GM18858 (cell line): Measurements from ENCODE around the gene RELA.
"Not testable (repeated sequence)": the region's sequence is repeated elsewhere in the genome, so short reads cannot be mapped to it uniquely, and the experiment has no call there.

Experiments used
- ATAC-seq: cut with Tn5 transposase; IDR thresholded peaks from one replicate; pipeline ENCODE4 v1.9.1; 2021; ENCODE audit not compliant: unreplicated experiment

RELA gene

DNA sequence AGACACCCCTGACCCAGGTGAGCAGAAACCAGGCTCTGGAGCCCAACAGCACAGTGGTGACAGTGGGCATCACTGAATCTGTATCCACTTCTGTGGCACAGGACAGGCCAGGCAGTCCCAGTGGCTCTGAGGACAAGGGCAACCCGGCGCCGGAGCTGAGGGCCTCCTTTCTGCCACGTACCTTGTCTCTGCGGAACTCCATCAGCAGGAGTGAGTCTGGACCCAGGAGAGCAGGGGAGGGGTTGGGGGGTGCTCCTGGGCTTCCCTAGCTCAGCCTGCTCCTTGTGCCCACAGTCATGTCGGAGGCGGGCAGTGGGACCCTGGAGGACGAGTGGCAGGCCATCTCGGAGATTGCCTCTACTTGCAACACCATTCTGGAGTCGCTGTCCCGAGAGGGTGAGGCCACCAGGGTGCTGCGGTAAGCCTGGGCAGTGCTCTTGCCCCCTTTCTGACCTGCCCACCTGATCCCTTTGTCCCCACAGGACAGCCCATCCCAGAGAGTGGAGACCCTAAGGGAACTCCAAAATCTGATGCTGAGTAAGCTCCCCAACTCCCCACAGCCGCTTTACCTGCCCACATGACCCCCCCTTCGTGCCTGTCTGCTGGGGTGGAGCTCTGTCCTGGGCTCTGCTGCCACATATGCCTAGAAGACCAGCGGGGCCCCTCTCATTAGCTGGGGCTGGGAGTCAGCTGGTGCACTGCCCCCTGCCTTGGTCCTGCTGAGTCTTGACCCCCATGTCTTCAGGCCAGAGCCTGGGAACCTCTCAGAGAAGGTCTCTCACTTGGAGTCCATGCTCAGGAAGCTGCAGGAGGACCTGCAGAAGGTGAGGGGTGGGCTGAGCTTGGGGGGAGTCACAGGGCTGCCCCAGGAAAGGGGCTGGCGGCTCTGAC is 12.8 kb downstream of the RELA start:
- no peak for ATAC-seq

DNA sequence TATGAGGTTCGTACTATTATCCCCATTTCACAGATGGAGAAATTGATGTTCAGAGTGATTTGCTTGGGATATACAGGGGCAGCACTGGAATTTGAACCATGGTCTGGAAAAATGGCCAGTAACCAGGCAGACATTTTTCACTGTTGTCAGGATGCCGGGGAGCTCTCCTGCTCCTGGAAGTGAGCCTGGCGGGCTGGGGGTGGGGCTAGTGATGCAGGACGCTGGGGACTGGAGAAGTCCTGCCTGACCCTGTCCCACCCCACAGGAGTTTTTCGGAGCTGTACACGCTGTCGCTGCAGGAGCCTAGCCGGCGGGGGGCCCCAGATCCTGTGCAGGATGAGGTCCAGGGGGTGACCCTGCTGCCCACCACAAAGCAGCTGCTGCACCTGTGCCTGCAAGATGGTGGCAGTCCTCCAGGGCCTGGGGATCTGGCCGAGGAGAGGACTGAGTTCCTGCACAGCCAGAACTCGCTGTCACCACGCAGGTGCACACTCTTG is 13.7 kb downstream of the RELA start:
- ATAC-seq: no peak

DNA sequence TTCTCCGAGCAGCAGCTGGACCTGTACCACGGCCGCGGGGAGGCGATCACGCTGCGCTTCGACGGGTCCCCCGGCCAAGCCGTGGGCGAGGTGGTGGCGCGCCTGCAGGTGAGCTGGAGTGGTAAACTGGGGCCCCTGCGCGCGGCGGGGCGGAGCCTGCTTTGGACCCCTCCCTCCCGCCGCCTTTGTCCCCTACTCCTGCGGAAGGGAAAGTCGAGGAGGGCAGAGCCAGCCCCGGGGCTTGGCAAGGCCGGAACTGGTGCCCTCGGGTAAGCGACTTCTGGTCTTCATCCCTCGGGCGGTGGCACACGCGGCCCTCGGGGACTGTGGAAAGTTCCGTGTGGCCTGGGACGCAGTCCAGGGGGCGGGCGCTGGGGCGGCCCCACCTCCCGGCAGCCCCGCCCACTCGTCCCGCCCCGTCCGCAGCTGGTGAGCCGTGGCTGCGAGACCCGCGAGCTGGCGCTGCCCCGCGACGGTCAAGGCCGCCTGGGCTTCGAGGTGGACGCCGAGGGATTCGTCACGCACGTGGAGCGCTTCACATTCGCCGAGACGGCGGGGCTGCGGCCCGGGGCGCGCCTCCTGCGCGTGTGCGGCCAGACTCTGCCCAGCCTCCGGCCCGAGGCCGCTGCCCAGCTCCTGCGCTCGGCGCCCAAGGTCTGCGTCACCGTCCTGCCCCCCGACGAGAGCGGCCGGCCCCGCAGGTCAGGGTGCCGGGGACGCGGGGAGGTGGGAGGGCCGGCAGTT is 15.6 kb downstream of the RELA start:
- no peak for ATAC-seq

DNA sequence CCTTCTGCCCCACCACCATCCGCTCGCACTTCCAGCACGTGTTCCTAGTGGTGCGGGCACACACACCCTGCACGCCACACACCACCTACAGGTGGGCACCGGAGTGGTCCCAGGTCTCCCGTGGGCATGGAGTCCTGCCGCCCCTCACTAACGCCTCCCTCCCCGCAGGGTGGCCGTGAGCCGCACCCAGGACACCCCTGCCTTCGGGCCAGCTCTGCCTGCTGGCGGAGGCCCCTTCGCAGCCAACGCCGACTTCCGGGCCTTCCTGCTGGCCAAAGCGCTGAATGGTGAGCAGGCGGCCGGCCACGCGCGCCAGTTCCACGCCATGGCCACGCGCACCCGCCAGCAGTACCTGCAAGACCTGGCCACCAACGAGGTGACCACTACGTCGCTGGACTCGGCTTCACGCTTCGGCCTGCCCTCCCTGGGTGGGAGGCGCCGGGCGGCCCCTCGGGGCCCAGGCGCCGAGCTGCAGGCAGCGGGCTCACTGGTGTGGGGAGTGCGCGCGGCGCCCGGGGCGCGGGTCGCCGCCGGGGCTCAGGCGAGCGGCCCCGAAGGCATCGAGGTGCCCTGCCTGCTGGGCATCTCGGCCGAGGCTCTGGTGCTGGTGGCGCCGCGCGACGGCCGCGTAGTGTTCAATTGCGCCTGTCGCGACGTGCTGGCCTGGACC is 16.3 kb downstream of the RELA start:
- no peak for ATAC-seq

DNA sequence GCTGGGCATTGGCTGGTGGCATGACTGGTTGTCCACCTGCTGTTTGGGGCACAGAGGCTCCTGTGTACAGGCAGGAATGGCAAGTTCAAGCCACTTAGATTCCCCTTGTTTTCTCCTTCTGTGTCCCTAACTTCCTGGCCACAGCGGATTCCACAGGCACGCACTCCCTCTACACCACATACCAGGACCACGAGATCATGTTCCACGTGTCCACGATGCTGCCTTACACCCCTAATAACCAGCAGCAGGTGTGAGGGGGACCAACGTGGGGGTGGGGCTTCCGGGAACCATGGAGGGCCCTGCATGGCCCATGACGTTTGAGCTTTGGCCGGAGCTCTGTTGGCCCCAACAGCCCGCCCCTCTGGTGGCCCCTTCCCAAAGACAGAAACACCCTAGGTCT is 17.0 kb downstream of the RELA start:
- ATAC-seq: no peak

DNA sequence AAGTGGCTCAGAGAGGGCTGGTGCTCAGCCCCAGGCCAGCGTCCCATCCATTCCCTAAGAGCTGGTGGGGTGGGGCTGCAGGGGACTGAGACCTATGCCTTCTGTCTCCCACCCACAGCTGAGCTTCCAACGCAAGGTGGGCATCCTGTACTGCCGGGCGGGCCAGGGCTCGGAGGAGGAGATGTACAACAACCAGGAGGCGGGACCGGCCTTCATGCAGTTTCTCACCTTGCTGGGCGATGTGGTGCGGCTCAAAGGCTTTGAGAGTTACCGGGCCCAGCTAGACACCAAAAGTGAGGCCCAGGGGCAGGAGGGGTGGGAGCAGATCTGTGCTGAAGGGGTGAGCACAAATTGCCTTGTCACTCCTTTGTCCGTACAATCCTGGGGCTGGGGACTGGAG is 17.9 kb downstream of the RELA start:
- ATAC-seq: no peak

DNA sequence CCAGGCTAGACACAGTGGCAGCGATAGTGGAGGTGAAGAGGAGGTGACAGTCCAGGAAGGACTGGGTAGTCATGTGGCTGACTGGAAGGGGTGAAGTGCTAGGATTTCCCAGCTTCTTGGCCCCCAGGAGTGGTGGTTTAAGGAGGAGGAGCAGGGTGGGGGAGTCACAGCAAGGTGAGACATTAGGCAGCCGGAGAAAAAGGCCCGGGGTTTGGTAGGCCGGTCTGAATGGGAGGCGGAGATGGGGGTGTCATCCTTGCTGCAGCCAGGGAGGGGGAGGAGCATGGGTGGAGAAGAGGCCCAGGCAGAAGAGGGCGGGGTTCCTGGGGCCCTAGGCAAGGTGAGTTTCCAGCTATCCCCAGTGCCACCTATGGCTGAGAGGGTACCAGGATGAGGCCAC is 18.7 kb downstream of the RELA start:
- no peak for ATAC-seq

DNA sequence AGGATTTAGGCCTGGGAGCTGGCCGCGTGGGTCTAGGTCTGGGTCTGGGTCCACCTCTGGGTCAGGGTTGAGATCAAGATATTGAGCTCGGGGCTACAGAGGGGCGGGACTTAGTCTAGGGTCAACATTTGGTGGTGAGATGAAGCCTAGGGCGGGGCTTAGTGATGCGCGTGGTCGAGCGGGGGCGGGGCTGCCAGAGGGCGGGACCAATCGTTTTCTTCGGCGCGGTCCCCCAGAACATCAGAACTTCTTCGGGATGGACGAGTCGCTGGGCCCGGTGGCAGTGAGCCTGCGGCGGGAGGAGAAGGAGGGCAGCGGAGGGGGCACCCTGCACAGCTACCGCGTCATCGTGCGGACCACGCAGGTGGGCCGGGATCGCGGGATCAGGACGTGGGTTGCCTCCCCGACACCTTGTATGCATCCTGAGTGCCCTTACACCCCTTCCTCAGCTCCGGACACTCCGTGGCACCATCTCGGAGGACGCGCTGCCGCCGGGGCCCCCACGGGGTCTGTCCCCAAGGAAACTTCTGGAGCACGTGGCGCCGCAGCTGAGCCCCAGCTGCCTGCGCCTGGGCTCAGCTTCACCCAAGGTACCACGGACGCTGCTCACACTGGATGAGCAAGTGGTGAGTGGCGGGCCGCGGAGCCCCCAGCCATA is 20.6 kb downstream of the RELA start:
- no peak for ATAC-seq

DNA sequence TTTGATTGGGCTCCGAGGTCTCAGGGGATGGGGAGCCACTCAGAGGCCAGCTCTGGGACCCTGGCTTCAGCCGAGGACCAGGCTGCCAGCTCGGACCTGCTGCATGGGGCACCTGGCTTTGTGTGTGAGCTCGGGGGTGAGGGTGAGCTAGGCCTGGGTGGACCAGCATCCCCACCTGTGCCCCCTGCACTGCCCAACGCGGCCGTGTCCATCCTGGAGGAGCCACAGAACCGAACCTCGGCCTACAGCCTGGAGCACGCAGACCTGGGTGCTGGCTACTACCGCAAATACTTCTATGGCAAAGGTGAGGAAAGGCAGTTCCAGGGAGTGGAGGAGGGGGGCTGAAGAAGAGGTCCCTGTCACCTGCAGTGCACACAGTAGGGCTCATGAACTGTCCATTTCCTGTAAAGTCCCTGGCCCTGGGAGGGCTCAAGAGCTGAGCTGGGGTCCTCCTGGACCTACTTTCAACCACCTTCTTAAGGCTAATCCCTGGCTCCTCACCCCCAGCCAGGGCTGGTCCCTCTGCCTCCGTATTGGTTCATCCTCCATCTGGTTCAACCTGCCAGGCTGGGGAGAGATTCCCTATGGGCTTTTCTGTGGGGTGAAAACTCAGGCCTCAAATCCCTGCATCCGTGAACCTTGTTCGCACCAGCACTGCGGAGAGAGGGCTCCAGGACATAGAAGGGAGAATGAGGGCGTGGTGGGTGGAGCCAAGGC is 21.3 kb downstream of the RELA start:
- ATAC-seq: no peak

DNA sequence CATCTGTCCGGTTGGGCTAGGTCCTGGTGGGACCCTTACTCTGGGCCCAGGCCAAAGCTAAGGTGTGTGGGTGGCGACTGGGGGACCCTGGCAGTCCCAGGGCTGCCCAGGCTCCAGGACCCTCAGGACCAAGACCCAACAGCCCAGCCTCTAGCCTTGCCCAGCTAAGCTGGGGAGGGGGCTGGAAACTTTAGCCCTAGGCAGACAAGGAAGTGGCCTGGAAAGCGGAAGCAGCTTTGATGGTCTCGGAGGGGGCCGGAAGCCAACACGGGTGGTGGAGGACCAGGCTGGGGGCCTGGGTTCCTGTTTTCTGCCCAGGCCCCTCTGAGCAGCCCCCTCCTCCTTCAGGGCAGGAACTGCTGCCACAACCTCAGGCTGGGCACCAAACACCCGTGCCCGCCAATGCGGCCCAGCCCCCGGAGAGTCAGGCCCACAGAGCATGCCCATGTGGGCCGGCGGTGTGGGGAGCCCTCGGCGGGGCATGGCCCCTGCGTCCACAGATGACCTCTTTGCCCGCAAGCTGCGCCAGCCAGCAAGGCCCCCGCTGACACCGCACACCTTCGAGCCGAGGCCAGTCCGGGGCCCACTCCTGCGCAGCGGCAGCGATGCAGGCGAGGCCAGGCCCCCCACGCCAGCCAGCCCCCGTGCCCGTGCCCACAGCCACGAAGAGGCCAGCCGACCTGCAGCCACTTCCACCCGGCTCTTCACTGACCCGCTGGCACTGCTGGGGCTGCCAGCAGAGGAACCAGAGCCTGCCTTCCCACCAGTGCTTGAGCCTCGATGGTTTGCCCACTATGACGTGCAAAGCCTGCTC is 22.0 kb downstream of the RELA start:
- ATAC-seq: no peak

DNA sequence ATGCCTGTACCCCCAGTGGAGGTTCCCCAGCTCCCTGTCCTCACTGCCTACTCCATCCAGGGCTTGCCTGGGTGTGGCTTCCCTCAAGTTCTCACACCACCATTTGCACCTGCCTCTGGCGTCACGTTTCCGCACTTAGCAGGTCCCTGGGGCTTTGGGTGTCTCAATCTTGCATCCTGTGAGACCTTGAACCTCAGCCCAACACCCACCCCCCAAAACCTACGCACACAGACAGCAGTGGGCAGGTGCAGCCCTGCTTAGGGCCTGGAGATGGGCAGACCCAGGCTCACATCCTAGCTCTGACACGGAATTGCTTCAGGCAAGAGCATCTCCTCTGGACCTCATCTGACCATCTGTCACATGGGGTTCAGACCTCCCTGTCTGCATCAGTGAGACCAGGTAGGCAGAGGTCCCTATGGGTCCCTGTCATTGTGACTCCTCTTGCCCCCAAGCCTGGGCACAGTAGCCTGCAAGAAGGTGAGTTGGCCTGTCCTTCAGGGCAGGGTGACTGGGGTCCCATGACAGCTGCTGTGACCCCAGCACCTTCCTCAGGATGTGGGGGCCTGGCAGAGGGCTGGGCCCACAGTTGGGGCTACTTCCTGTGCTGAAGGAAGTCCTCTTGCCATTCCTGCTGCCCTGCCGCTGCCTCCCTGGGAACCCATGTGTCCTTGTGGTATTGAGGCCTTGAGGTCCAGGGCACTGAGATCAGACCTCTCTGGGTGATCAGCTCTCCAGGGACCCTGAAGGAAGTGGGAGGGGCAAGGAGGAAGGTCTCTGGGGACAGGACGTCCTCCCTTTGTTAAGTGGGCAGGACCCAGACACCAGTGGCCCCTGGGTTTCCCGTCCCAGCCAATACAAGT is 22.9 kb downstream of the RELA start:
- ATAC-seq: no peak

DNA sequence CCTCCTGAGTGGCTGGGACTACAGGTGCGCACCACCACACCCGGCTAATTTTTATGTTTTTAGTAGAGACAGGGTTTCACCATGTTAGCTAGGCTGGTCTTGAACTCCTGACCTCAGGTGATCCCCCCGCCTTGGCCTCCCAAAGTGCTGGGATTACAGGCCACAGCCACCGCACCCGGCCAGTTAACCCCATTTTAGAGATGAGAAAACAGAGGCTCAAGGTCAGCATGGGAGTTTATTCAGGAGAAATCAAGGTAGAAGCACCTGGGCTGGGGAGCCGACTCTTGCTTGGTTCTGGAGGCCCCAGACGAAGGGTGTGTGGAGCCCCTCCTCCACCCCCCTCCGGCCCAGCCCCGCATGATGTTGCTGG is 23.5 kb downstream of the RELA start:
- ATAC-seq: not testable (repeated sequence)

DNA sequence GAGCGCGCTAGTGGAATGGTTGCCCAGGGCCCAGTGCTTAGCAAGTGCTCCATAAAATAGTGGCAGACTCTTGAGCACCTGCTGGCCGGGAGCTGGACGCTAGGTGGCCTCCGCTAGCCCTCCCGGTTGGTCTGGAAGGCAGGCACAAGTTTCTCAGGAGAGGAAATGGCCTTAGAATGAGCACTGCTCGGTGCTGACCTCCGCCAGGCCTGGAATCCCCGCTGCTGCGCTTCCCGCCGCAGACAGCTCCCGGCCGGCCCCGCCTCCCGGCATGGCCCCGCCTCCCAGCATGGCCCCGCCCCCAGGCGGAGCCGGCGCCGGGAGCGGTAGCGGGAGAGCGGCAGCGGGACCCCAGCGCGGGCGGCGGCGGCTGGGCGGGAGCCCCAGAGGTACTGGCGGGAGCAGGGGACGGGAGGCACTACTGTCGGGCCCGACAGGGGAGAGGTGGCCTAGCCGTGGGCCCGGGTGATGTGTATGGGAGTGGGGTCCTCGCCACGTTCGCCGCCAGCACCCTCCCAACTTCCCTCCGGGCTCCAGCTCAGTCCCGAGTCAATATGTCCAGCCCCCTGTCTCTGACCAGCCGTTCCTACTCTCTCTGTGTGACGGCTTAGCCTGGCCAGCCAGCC is 24.8 kb downstream of the RELA start, which contains the start of gene SIPA1:
Gene SIPA1 (plus strand): TSS at position 308 of the 626 bp plus-strand sequence. CDS start 2,821 bp downstream, outside the sequence.
- ATAC-seq: no peak

DNA sequence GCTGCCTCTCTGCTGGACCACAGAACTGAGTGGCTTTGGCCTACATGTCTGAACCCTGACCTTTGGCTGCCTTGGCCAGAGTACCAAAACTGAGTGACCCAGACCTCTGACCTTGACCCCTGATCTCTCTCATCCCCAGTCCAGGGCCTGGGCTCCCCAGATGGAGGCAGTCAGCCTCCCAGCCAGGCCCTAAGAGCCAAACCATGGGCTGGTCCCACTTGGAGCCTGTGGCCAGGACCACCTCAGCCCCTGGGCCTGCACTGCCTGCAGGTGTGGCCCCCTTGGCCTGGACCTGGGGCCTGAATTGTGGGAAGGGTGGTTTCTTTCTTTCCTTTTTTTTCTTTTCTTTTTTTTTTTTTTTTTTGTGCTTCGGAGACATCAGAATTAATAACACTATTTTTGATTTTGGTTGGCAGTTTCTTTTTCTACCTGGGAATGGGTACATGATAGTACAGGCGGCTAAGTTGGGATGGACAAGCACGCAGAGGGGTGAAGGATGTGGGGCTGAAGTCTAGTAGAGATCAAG is 25.6 kb downstream of the RELA start:
- no peak for ATAC-seq

DNA sequence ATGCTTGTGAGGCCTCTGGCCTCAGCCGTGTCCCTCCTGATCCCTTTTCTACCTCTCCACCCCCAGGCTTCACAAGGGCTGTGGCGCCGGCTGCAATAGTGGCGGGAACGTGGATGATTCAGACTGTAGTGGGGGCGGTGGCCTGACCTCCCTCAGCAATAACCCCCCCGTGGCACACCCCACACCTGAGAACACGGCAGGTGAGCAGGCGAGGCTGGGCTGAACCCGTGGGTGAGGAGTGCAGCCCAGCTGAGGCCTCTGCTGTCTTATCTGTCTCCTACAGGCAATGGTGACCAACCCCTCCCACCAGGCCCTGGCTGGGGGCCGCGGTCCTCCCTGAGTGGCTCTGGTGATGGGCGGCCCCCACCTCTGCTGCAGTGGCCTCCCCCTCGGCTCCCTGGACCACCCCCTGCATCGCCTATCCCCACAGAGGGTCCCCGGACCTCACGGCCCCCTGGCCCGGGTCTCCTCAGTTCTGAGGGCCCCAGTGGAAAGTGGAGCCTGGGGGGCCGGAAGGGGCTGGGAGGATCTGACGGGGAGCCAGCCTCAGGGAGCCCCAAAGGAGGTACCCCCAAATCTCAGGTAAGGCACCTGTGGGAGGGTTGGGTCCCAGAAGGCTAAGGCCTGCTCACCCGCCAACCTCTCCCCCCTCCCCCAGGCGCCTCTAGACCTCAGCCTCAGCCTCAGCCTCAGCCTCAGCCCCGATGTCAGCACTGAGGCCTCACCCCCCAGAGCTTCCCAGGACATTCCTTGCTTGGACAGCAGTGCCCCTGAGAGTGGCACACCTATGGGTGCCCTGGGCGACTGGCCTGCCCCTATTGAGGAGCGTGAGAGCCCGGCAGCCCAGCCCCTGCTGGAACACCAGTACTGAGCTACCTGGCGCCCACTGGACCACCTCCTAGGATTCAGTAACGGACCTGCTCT is 26.3 kb downstream of the RELA start:
- no peak for ATAC-seq

DNA sequence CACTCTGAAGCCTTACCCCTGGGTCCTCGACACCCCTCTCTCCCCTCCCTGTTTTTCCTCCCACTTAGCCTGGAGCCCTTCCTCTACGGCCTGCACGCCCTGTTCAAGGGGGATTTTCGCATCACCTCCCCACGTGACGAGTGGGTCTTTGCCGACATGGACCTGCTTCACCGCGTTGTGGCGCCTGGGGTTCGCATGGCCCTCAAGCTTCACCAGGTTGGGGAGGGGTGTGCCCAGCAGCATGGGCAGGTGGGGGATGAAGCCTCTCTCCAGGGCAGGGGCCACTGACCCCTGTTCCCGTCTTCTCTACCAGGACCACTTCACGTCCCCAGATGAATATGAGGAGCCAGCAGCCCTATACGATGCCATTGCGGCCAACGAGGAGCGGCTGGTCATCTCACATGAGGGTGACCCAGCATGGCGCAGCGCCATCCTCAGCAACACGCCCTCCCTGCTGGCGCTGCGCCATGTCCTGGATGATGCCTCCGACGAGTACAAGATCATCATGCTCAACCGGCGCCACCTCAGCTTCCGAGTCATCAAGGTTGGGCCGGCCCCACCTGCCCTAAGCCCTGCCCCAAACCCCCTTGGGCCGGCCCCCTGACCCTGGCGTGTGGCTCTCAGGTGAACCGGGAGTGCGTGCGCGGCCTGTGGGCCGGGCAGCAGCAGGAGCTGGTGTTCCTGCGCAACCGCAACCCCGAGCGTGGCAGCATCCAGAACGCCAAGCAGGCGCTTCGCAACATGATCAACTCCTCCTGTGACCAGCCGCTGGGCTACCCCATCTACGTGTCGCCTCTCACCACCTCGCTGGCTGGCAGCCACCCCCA is 27.6 kb downstream of the RELA start:
- no peak for ATAC-seq
